Fibroblast of lung (primary cell): ENCODE results near the gene CD47.

Source experiments
- CTCF ChIP-seq, 2 donors: IDR thresholded peaks in 1 of 2; conservative IDR thresholded peaks in 1 of 2; 1 replicate in 1 of 2; 2 replicates in 1 of 2; pipeline ENCODE4 v1.5.1; 2011 to 2012; ENCODE audit warnings: low read length in 2 of 2, control low read depth in 1 of 2, inconsistent platforms in 1 of 2, low read depth in 1 of 2, mild to moderate bottlenecking in 1 of 2
- EZH2 ChIP-seq: IDR thresholded peaks from 2 replicates; pipeline ENCODE4 v1.5.1; 2012; ENCODE audit warnings: low read length, control low read depth, mild to moderate bottlenecking; ENCODE audit errors: missing control alignments

GRCh38 chr3:108001457-108001856, 89.4 kb downstream of the CD47 start:
- TF ChIP-seq CTCF (conservative IDR thresholded peaks at IDR 0.05 in 1 of 2, IDR thresholded peaks at IDR 0.05 in 1 of 2; ENCODE audit: low read depth in 1 of 2, low read length in 2 of 2) (no peak), EZH2 (no peak)
